RKO (cell line): ENCODE measurements around the gene TICRR.

Experiments
- DNase-seq: peaks from one replicate; pipeline ENCODE4 v3.0.0-alpha.2; 2016; ENCODE audit warnings: low spot score

The TICRR gene

GRCh38 chr15:89672221-89673164, 97.2 kb downstream of the TICRR start:
- DNase-seq, result no peak

DNA sequence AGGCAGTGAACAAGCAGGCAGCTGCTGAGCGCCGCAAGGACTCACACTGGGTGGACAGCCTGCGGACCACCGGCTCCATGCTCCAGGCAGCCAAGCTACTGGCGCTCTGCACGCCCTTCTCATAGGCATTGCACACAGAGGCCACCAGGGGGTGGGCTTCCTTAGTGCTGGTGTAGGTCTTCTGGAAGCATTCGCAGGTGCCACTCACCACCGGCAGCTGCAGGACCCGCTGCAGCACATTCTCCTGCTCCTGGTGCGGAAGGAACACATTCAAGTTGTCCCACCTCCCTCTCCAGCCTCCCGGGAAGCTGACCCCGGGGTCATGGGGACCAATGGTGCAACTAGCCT, 97.9 kb downstream of the TICRR start:
- DNase-seq, result no peak

GRCh38 chr15:89674526-89674925, 99.3 kb downstream of the TICRR start:
- no peak for DNase-seq

GRCh38 chr15:89675606-89676005, 100.3 kb downstream of the TICRR start:
- DNase-seq, result no peak

GRCh38 chr15:89677381-89677780, 102.1 kb downstream of the TICRR start:
- DNase-seq, result no peak
